Endothelial cell (in vitro differentiated cells): ENCODE measurements around the gene LPP. TPM values are rescaled to one million over a fixed set of nuclear protein-coding genes. Genes with fewer than 3 reads are reported as not detected.
A peak's percentile ranks its signal among the peaks of the same experiment; 100 is the strongest.

Experiments used
- DNase-seq: peaks from one replicate; pipeline ENCODE4 v3.0.0; 2021; ENCODE audit warnings: low spot score
- H3K27ac Mint-ChIP-seq: one replicate; pipeline ENCODE4 v1.8.0; 2021; ENCODE audit warnings: mixed read lengths, inconsistent platforms; ENCODE audit not compliant: unreplicated experiment
- H3K27me3 Mint-ChIP-seq: one replicate; pipeline ENCODE4 v1.8.0; 2021; ENCODE audit warnings: mild to moderate bottlenecking, moderate library complexity, mixed read lengths, inconsistent platforms; ENCODE audit not compliant: unreplicated experiment
- H3K36me3 Mint-ChIP-seq: one replicate; pipeline ENCODE4 v1.8.0; 2021; ENCODE audit warnings: mild to moderate bottlenecking, low read depth, mixed read lengths, inconsistent platforms; ENCODE audit not compliant: unreplicated experiment
- H3K4me1 Mint-ChIP-seq: one replicate; pipeline ENCODE4 v1.8.0; 2021; ENCODE audit warnings: mild to moderate bottlenecking, mixed read lengths, inconsistent platforms; ENCODE audit not compliant: unreplicated experiment
- H3K4me3 Mint-ChIP-seq: one replicate; pipeline ENCODE4 v1.8.0; 2021; ENCODE audit warnings: mild to moderate bottlenecking, mixed read lengths, inconsistent platforms; ENCODE audit not compliant: unreplicated experiment
- H3K9me3 Mint-ChIP-seq: one replicate; pipeline ENCODE4 v1.8.0; 2021; ENCODE audit warnings: mixed read lengths, inconsistent platforms; ENCODE audit not compliant: unreplicated experiment
- total RNA-seq: library from RNA; stranded (reverse); fragmentation: NEBNext Ultra II Directional; extraction: Animal tissue kit (Norgen Biotek cat#: 25700); gene quantifications from one replicate; pipeline ENCODE4 v1.2.1, GENCODE V29; 2021; ENCODE audit not compliant: unreplicated experiment
- TF ChIP-seq, protein P1 (sequence below): fragments of 200-600 bp; sonication (generic); IDR thresholded peaks from one replicate; pipeline ENCODE4 v1.5.0; 2021; ENCODE audit warnings: antibody characterized with exemption; ENCODE audit not compliant: unreplicated experiment

The LPP gene
- total RNA-seq, 1 donor from 2014 or later = 181 TPM

- Mint-ChIP-seq H3K36me3 (peaks cover 4% of the 10 kb centered on the region), H3K27ac (peak overlapping the region; percentile 85), H3K27me3 (peaks cover 2% of the 10 kb centered on the region), H3K4me1 (peaks cover 58% of the 10 kb centered on the region), H3K9me3 (no peaks in the 10 kb centered on the region), H3K4me3 (no peak overlapping the region)
- TF ChIP-seq, protein P1, sequence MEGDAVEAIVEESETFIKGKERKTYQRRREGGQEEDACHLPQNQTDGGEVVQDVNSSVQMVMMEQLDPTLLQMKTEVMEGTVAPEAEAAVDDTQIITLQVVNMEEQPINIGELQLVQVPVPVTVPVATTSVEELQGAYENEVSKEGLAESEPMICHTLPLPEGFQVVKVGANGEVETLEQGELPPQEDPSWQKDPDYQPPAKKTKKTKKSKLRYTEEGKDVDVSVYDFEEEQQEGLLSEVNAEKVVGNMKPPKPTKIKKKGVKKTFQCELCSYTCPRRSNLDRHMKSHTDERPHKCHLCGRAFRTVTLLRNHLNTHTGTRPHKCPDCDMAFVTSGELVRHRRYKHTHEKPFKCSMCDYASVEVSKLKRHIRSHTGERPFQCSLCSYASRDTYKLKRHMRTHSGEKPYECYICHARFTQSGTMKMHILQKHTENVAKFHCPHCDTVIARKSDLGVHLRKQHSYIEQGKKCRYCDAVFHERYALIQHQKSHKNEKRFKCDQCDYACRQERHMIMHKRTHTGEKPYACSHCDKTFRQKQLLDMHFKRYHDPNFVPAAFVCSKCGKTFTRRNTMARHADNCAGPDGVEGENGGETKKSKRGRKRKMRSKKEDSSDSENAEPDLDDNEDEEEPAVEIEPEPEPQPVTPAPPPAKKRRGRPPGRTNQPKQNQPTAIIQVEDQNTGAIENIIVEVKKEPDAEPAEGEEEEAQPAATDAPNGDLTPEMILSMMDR = no peak
- no peak for DNase-seq
These were observed 279.0 kb downstream of the LPP start for GRCh38 chr3:188432802-188433520.

DNA sequence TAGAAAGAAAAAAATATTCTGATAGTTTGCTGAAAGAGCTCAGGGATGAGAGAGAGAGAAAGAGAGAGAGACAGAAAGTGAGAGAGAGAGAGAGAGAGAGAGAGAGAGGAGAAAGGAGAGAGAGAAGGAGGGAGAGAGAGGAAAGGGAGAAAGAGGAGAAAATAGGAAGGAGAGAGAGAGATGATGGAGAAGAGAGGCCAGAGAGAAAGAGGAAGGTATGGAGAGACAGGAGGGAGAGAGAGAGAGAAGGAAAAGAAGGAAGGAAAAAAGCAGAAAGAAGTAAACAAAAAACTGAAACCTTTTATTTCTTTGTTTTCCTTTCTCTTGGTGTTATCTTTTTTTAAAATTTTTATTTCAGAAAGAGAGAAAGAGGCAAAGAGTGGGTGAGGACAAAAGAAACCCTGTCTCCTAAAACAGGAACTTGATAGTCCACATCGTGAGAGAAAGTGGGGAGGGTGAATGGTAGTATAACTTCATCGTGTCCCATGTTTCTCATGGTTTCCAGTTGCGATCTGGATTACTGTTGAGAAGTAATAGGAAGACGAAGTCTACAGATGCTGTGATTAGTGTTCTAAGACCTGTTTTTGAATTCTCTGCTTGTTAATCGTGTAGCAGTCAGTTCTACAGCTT, 279.7 kb downstream of the LPP start:
- TF ChIP-seq, protein P1 = no peak
- H3K27me3 Mint-ChIP-seq = peaks cover 2% of the 10 kb centered on the region
- peak overlapping the region; percentile 85 for H3K27ac Mint-ChIP-seq
- DNase-seq = no peak
- no peak overlapping the region for H3K4me3 Mint-ChIP-seq
- no peaks in the 10 kb centered on the region for H3K9me3 Mint-ChIP-seq
- H3K4me1 Mint-ChIP-seq = peaks cover 64% of the 10 kb centered on the region
- H3K36me3 Mint-ChIP-seq = peaks cover 4% of the 10 kb centered on the region

- Mint-ChIP-seq H3K4me3 (no peak overlapping the region), H3K27ac (peak overlapping the region; percentile 92), H3K36me3 (peaks cover 4% of the 10 kb centered on the region), H3K27me3 (peaks cover 2% of the 10 kb centered on the region), H3K4me1 (peaks cover 70% of the 10 kb centered on the region), H3K9me3 (no peaks in the 10 kb centered on the region)
- TF ChIP-seq, protein P1 = no peak
- no peak for DNase-seq
These were observed 280.6 kb downstream of the LPP start for GRCh38 chr3:188434594-188434993.

DNA sequence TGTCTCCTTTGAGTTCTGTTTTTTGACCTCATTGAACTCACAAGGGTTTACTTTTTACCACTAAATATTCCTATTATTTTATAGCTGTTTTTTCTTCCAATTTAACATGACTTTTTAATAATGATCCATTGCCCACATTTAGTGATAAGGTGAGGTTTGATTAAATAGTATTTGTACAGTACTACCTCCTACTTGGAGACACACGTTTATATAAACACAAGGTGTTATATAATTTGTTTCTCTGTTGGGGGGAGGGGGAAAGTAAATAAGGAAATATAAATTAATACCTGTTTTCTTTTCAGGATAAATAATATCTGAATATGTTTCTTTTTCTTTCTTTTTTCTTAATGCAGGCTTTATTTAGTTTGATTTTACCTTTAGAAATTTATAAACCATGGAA, 281.3 kb downstream of the LPP start:
- peaks cover 4% of the 10 kb centered on the region for H3K36me3 Mint-ChIP-seq
- H3K4me3 Mint-ChIP-seq = no peak overlapping the region
- H3K27ac Mint-ChIP-seq = peak overlapping the region; percentile 92
- TF ChIP-seq, protein P1 = no peak
- H3K4me1 Mint-ChIP-seq = peaks cover 76% of the 10 kb centered on the region
- no peak for DNase-seq
- no peaks in the 10 kb centered on the region for H3K9me3 Mint-ChIP-seq
- peaks cover 5% of the 10 kb centered on the region for H3K27me3 Mint-ChIP-seq

- Mint-ChIP-seq H3K36me3 (peaks cover 3% of the 10 kb centered on the region), H3K4me3 (no peak overlapping the region), H3K27me3 (peaks cover 2% of the 10 kb centered on the region), H3K27ac (peak overlapping the region; percentile 83), H3K9me3 (no peaks in the 10 kb centered on the region), H3K4me1 (peaks cover 67% of the 10 kb centered on the region)
- DNase-seq = no peak
- TF ChIP-seq, protein P1 = no peak
These were observed 284.0 kb downstream of the LPP start for GRCh38 chr3:188437926-188438325.
